T-cell (primary cell): ENCODE measurements around the gene MRRF. TPM values are rescaled to one million over a fixed set of nuclear protein-coding genes. Genes with fewer than 3 reads are reported as not detected.

Experiments used
- ATAC-seq, 4 experiments: fragments of 200-7000 bp in 3 of 4; fragments of 150-1000 bp in 1 of 4; cut with Tn5 transposase; replicated peaks in 1 of 4; 1 replicate in 3 of 4; 2 replicates in 1 of 4; pipeline ENCODE4 v1.10.0; 2021; ENCODE audit warnings: moderate library complexity in 3 of 4, mild to moderate bottlenecking in 2 of 4, moderate number of reproducible peaks in 1 of 4
- CTCF ChIA-PET, 2 donors: fragments of 300-600 bp; sonication (Branson Sonifier 250); formaldehyde crosslinking; loops; one replicate each; lab custom pipeline; 2022; ENCODE audit warnings: antibody characterized with exemption in 2 of 2; lab: Charles Lee
- POLR2A ChIA-PET, 2 donors: fragments of 300-600 bp; sonication (Branson Sonifier 250); formaldehyde crosslinking; loops; one replicate each; lab custom pipeline; 2022; ENCODE audit warnings: antibody characterized with exemption in 2 of 2; lab: Charles Lee
- DNase-seq, 35 experiments: peaks; one replicate each; pipeline versions ENCODE4 v3.0.0 to v3.0.0-alpha.2; 2013 to 2023
- H3K27ac ChIP-seq: one replicate; pipeline ENCODE4 v1.5.1; 2013; ENCODE audit warnings: low read length
- H3K27me3 ChIP-seq, 2 experiments: replicated peaks in 1 of 2; 1 replicate in 1 of 2; 2 replicates in 1 of 2; pipeline versions ENCODE4 v1.6.1 to v1.7.0; 2013; ENCODE audit warnings: low read length in 1 of 2, mixed read lengths in 1 of 2; ENCODE audit not compliant: control insufficient read depth in 2 of 2, insufficient read depth in 2 of 2; ENCODE audit errors: extremely low read depth in 1 of 2
- H3K36me3 ChIP-seq, 2 donors: 1 replicate in 1 of 2; 2 replicates in 1 of 2; pipeline versions ENCODE4 v1.6.1 to v1.7.0; 2013; ENCODE audit warnings: low read length in 1 of 2; ENCODE audit not compliant: control insufficient read depth in 2 of 2, insufficient read depth in 1 of 2; ENCODE audit errors: extremely low read depth in 1 of 2
- H3K4me1 ChIP-seq, 2 experiments: 1 replicate in 1 of 2; 2 replicates in 1 of 2; pipeline versions ENCODE4 v1.6.1 to v1.7.0; 2013; ENCODE audit warnings: low read length in 2 of 2, mixed read lengths in 1 of 2; ENCODE audit not compliant: insufficient read depth in 2 of 2, control insufficient read depth in 1 of 2; ENCODE audit errors: extremely low read depth in 1 of 2
- H3K4me3 ChIP-seq, 2 donors: 1 replicate in 1 of 2; 2 replicates in 1 of 2; pipeline versions ENCODE4 v1.5.1 to v1.7.0; 2013; ENCODE audit warnings: mild to moderate bottlenecking in 2 of 2, low read length in 1 of 2, moderate library complexity in 1 of 2; ENCODE audit not compliant: control insufficient read depth in 1 of 2; ENCODE audit errors: extremely low read depth in 1 of 2
- H3K9me3 ChIP-seq: 2 replicates; pipeline ENCODE4 v1.7.0; 2013
- H3K27ac Mint-ChIP-seq, 2 donors: one replicate each; pipeline ENCODE4 v1.8.0; 2020 to 2021; ENCODE audit warnings: mild to moderate bottlenecking in 2 of 2, mixed read lengths in 2 of 2
- H3K27me3 Mint-ChIP-seq, 2 donors: one replicate each; pipeline ENCODE4 v1.8.0; 2021 to 2022; ENCODE audit warnings: mixed read lengths in 2 of 2
- H3K36me3 Mint-ChIP-seq: one replicate; pipeline ENCODE4 v1.8.0; 2021; ENCODE audit warnings: mixed read lengths
- H3K4me1 Mint-ChIP-seq, 3 donors: one replicate each; pipeline ENCODE4 v1.8.0; 2020 to 2022; ENCODE audit warnings: mixed read lengths in 3 of 3, mild to moderate bottlenecking in 1 of 3
- H3K4me3 Mint-ChIP-seq, 3 donors: one replicate each; pipeline ENCODE4 v1.8.0; 2020 to 2022; ENCODE audit warnings: mild to moderate bottlenecking in 3 of 3, mixed read lengths in 3 of 3, moderate library complexity in 3 of 3
- H3K9me3 Mint-ChIP-seq, 3 donors: one replicate each; pipeline ENCODE4 v1.8.0; 2020 to 2022; ENCODE audit warnings: mixed read lengths in 3 of 3
- WGBS: methylation state at CpG from one replicate; pipeline ENCODE4 v1.1.5; 2013; ENCODE audit warnings: missing lambda C conversion rate; ENCODE audit not compliant: insufficient coverage; 5-methylcytosine and 5-hydroxymethylcytosine counted together
- total RNA-seq, 35 experiments: library from RNA in 6 of 35; stranded (reverse) in 6 of 35; fragments of 120-200 nt in 1 of 35; gene quantifications; one replicate each; pipeline versions ENCODE4 v1.2.1 to v1.2.4 and lab custom pipeline; 2013 to 2026

The MRRF gene
- total RNA-seq, 5 donors from 2014 or later (not counting 1 experiment from before 2014, with no cell fraction given) = 27.7 to 34.1 (median 29.1) TPM

DNA sequence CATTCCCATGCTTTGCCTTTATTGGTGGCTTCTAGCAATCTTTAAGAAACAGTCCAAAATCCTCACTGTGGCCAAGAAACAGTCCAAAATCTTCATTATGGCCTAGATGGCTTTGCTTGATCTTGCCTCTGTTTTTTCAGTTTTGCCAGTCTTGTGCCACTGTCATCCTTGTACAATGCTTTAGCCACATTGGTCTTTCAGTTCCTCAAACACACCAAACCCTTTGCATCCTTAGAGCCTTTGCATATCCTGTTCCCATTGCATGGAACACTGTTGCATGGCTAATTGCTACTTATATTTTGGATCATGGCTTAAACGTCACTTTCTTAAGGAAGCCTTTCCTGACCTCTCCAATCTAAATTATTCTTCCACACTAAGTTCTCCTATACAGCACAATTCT, 22.1 kb downstream of the MRRF start:
- ATAC-seq (no peak), DNase-seq (no peak)
- Mint-ChIP-seq H3K4me3 (no peak overlapping the region), H3K36me3 (peaks cover 62% of the 10 kb centered on the region), H3K27ac (no peak overlapping the region), H3K27me3 (no peaks in the 10 kb centered on the region), H3K9me3 (no peaks in the 10 kb centered on the region), H3K4me1 (peaks cover 0 to 5% (median 0%) of the 10 kb centered on the region in 3 donors)
- Histone ChIP-seq H3K27ac (no peak overlapping the region), H3K4me1 (no peaks in the 10 kb centered on the region), H3K4me3 (no peak overlapping the region), H3K9me3 (no peaks in the 10 kb centered on the region), H3K27me3 (no peaks in the 10 kb centered on the region), H3K36me3 (peaks cover 9 to 66% of the 10 kb centered on the region in 2 donors)
- CTCF ChIA-PET = no interaction called here
- POLR2A ChIA-PET = no interaction called here
- no CpG with 5 or more reads among the region's 1 CpG for WGBS

DNA sequence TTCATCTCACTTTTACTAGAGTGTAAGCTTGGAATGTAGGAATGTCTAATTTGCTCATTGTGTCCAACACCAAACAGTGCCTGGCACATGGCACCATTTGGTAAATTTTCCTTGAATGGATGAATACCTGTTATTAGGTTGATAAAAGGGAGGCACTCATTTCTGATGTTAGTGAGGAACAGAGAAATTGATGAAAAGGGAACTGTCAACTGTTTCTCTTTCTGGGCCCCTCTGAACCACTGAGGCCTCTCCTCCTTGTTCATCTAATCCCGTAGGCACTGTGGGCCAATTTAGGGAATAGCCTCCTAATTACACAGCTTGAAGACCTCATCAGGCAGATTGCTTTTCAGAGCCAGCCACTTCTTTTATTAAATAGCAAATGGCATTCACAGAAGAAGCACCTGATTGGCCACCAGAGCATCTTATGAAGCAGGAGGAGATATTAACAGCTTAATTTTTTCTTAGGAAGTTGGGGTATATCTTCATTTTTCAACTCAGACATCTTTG, 22.6 kb downstream of the MRRF start:
- no peak for DNase-seq
- H3K9me3 Mint-ChIP-seq = no peaks in the 10 kb centered on the region
- no peaks in the 10 kb centered on the region for H3K27me3 Mint-ChIP-seq
- WGBS = no CpG with 5 or more reads among the region's 1 CpG
- no peak overlapping the region for H3K27ac Mint-ChIP-seq
- peak overlapping the region in 1 of 3 donors; percentile 4 for H3K4me3 Mint-ChIP-seq
- Histone ChIP-seq H3K4me3 (no peak overlapping the region), H3K9me3 (no peaks in the 10 kb centered on the region), H3K27me3 (no peaks in the 10 kb centered on the region), H3K4me1 (no peaks in the 10 kb centered on the region), H3K27ac (no peak overlapping the region), H3K36me3 (peaks cover 9 to 66% of the 10 kb centered on the region in 2 donors)
- no peak for ATAC-seq
- ChIA-PET POLR2A (no interaction called here), CTCF (no interaction called here)
- peaks cover 61% of the 10 kb centered on the region for H3K36me3 Mint-ChIP-seq
- H3K4me1 Mint-ChIP-seq = peaks cover 0 to 5% (median 0%) of the 10 kb centered on the region in 3 donors

DNA sequence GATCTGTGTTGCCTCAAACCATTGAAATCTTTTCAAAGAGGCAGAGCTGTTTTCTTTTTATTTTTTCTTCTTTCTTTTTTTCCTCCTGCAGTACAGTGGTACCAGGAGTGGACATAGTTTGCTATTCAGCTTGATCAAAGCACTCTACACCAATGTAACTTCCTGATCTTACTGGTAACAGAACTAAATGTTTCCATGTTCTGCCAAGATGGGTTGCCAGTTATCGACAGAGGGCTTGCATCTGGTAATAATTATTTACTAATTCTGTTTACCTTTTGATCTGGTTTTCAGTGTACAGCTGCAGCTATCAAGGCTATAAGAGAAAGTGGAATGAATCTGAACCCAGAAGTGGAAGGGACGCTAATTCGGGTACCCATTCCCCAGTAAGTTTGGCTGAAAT, 26.8 kb downstream of the MRRF start:
- Histone ChIP-seq H3K4me3 (no peak overlapping the region), H3K9me3 (no peaks in the 10 kb centered on the region), H3K36me3 (peaks cover 10 to 47% of the 10 kb centered on the region in 2 donors), H3K4me1 (no peaks in the 10 kb centered on the region), H3K27ac (no peak overlapping the region), H3K27me3 (no peaks in the 10 kb centered on the region)
- H3K36me3 Mint-ChIP-seq = peaks cover 75% of the 10 kb centered on the region
- H3K9me3 Mint-ChIP-seq = no peaks in the 10 kb centered on the region
- peaks cover 0 to 5% (median 0%) of the 10 kb centered on the region in 3 donors for H3K4me1 Mint-ChIP-seq
- no peak for ATAC-seq
- no peak for DNase-seq
- no peak overlapping the region for H3K4me3 Mint-ChIP-seq
- ChIA-PET CTCF (interaction anchor here in 1 of 2 donors (0.5 kb wide), 1 partner anchor 544 kb away, joined by 3 read pairs; no protein-coding TSS in a partner anchor), POLR2A (no interaction called here)
- no peak overlapping the region for H3K27ac Mint-ChIP-seq
- WGBS = no CpG with 5 or more reads among the region's 3 CpGs
- no peaks in the 10 kb centered on the region for H3K27me3 Mint-ChIP-seq

DNA sequence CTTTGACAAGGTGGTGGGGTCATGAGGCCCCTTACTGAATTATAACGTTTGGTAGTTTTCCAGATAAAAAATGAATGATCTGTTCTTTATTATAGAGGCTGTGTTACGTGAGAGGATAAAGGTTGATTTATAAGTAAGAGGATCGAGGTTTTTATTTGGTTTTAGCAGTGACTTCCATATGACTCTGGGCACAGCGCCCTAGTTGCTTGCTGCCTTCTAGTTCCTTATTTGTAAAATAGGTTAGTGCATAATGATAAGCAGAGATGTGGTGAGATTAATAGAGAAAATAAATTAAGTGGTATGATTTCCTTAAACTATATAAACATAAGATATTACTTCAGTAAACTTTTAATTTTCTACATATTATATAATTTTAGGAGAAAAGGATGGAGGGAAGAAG, 29.8 kb downstream of the MRRF start:
- POLR2A ChIA-PET = no interaction called here
- Mint-ChIP-seq H3K27me3 (no peaks in the 10 kb centered on the region), H3K9me3 (no peaks in the 10 kb centered on the region), H3K27ac (no peak overlapping the region), H3K4me3 (no peak overlapping the region), H3K4me1 (peaks cover 0 to 3% (median 0%) of the 10 kb centered on the region in 3 donors), H3K36me3 (peaks cover 70% of the 10 kb centered on the region)
- ATAC-seq (no peak), DNase-seq (no peak)
- Histone ChIP-seq H3K4me3 (no peak overlapping the region), H3K27ac (no peak overlapping the region), H3K9me3 (no peaks in the 10 kb centered on the region), H3K4me1 (no peaks in the 10 kb centered on the region), H3K27me3 (no peaks in the 10 kb centered on the region), H3K36me3 (peaks cover 11 to 40% of the 10 kb centered on the region in 2 donors)
- CTCF ChIA-PET = interaction anchor here in 1 of 2 donors (1.4 kb wide), 1 partner anchor 58 kb away, joined by 3 read pairs; no protein-coding TSS in a partner anchor
- WGBS = 71% methylated on average over 2 of the region's 4 CpGs

DNA sequence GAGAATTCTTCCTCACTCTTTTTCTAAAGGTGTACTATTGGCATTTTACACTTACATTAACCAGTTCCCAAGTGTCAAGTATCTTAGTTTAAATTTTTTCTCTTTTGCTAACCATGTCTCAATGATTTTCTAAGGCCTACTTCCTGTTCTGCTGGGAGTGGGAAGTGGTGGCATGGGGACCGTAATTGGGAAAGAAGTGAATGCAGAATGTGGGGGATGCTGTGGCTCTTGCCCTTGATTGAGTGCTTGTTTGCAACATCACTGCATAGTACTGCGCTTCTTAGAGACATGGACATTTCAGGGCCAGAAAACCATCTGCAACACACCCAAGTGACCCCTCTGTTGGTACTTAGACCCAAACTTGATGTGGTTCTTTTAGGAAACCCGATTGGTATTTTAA, 32.8 kb downstream of the MRRF start:
- Histone ChIP-seq H3K9me3 (no peaks in the 10 kb centered on the region), H3K27ac (no peak overlapping the region), H3K27me3 (no peaks in the 10 kb centered on the region), H3K4me1 (no peaks in the 10 kb centered on the region), H3K4me3 (no peak overlapping the region), H3K36me3 (peaks cover 5 to 31% of the 10 kb centered on the region in 2 donors)
- 100% methylated on average over 1 of the region's 3 CpGs for WGBS
- ChIA-PET CTCF (no interaction called here), POLR2A (no interaction called here)
- ATAC-seq (no peak), DNase-seq (no peak)
- Mint-ChIP-seq H3K27ac (no peak overlapping the region), H3K4me3 (no peak overlapping the region), H3K36me3 (peaks cover 71% of the 10 kb centered on the region), H3K27me3 (no peaks in the 10 kb centered on the region), H3K4me1 (peaks cover 0 to 5% (median 0%) of the 10 kb centered on the region in 3 donors), H3K9me3 (no peaks in the 10 kb centered on the region)

DNA sequence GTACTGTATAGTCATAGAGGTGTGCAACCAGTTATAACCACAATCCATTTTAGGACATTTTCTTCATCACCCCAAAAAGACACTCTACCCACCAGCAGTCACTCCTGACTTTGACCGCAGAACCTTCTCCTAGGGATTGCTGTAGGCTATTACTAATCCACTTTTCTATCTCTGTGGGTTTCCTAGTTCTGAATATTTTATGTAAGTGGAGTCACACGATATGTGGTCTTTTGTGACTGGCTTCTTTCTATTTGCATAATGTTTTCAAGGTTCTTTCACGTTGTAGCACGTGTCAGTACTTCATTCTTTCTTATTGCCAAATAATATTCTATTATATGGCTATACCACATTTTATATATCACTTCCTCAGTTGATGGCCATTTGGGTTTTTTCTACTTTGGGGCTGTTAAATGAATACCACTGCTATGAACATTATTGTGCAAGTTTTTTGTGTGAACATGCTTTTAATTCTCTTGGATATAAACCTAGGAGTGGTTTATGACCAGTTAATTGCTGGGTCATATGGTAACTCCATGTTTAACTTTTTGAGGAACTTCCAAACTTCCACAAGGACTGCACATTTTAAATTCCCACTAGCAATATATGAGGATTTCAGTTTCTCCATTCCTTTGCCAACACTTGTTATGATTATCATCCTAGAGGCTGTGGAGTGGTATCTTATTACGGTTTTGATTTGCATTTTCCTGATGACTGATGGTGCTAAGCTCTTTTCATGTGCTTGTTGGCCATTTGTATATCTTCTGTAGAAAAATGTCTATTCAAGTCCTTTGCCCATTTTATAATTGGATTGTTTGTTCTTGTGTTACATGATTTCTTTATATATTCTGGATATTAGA, 37.8 kb downstream of the MRRF start:
- no peak overlapping the region for H3K27ac ChIP-seq
- no peak overlapping the region for H3K4me3 Mint-ChIP-seq
- peaks cover 0 to 5% (median 0%) of the 10 kb centered on the region in 3 donors for H3K4me1 Mint-ChIP-seq
- H3K27me3 Mint-ChIP-seq = no peaks in the 10 kb centered on the region
- H3K36me3 ChIP-seq = peaks cover 2 to 34% of the 10 kb centered on the region in 2 donors
- H3K4me3 ChIP-seq = no peak overlapping the region
- H3K9me3 Mint-ChIP-seq = no peaks in the 10 kb centered on the region
- ChIA-PET CTCF (no interaction called here), POLR2A (no interaction called here)
- no CpG with 5 or more reads among the region's 5 CpGs for WGBS
- H3K27ac Mint-ChIP-seq = no peak overlapping the region
- H3K36me3 Mint-ChIP-seq = peaks cover 59% of the 10 kb centered on the region
- ATAC-seq = no peak
- no peaks in the 10 kb centered on the region for H3K27me3 ChIP-seq
- H3K9me3 ChIP-seq = no peaks in the 10 kb centered on the region
- DNase-seq = no peak
- H3K4me1 ChIP-seq = no peaks in the 10 kb centered on the region
